ENCODE measurements around the gene WDHD1.

The WDHD1 gene, protein sequence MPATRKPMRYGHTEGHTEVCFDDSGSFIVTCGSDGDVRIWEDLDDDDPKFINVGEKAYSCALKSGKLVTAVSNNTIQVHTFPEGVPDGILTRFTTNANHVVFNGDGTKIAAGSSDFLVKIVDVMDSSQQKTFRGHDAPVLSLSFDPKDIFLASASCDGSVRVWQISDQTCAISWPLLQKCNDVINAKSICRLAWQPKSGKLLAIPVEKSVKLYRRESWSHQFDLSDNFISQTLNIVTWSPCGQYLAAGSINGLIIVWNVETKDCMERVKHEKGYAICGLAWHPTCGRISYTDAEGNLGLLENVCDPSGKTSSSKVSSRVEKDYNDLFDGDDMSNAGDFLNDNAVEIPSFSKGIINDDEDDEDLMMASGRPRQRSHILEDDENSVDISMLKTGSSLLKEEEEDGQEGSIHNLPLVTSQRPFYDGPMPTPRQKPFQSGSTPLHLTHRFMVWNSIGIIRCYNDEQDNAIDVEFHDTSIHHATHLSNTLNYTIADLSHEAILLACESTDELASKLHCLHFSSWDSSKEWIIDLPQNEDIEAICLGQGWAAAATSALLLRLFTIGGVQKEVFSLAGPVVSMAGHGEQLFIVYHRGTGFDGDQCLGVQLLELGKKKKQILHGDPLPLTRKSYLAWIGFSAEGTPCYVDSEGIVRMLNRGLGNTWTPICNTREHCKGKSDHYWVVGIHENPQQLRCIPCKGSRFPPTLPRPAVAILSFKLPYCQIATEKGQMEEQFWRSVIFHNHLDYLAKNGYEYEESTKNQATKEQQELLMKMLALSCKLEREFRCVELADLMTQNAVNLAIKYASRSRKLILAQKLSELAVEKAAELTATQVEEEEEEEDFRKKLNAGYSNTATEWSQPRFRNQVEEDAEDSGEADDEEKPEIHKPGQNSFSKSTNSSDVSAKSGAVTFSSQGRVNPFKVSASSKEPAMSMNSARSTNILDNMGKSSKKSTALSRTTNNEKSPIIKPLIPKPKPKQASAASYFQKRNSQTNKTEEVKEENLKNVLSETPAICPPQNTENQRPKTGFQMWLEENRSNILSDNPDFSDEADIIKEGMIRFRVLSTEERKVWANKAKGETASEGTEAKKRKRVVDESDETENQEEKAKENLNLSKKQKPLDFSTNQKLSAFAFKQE

DNA sequence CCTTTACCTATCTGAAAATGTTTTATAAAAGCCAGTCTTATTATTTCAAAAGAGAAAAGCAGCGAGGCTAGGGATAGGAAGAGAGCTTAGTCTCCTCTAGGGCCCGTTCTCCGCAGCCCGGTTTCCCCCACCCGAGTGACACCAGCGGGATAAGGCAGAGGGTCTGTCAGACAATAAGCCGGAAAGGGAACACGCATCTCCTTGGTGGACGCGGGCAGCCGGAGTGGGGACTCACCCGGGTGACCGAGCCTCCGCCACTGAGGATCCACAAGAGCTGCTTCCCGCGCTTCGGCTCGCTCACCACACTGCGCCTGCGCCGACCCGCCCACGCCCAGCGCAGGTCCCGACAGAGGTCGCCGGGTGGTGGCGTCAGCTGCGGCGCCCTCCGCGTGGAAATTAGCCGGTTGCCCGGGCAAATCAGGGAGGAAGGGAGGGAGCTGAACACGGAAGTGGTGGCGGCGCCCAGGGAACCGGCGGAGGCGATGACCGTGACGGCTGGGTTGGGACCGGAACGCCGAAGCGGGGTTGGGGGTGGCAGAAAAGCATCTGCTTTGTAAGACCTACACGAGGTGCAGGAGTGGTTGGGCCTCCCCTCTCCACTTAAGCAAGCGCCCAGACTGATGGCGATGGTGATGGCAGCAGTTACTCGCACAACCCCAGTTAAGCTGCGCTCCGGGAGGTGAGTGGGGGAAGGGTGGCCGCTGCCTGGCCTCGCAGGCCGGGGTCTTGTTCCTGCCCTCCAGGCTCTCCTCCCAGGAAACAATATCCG, at the start of gene WDHD1, which contains the start of gene SOCS4:
Gene WDHD1 (minus strand): TSS at position 307 of the 769 bp plus-strand sequence. CDS start 312 bp downstream, outside the sequence.
Gene SOCS4 (plus strand): TSS at position 444 of the 769 bp plus-strand sequence. CDS start 15,806 bp downstream, outside the sequence.
- TF ChIP-seq ZFX (IDR thresholded peaks at IDR 0.05; ENCODE audit: borderline replicate concordance) (no peak), CTCF (IDR thresholded peaks at IDR 0.05) (peak; percentile 15; the same call in 1 of the 2 replicates)
- peak within 1 kb of the TSS; percentile 79 for H3K27ac ChIP-seq

- no peak overlapping the region for H3K27ac ChIP-seq
- TF ChIP-seq CTCF (IDR thresholded peaks at IDR 0.05) (no peak), ZFX (IDR thresholded peaks at IDR 0.05; ENCODE audit: borderline replicate concordance) (no peak)
These were observed 48.8 kb upstream of the WDHD1 start for GRCh38 chr14:55075628-55076175.

DNA sequence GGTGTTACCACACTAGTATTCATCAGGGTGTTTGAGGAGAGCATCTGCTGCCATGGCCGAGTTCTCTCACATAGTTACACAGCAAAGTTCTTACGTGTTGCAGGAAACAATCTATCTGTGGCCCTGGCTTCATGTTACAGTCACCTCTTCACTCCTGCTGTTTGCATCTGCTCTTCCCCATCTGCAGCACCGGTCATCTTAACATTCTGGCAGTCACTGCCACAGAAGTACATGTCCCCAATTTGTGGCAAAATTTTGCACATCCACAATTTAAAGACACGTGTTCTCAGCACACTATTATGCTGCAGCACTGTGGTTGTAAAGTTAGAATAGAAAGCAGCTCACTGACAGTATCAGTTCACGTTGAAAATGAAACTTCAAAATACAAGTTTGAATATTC, 47.8 kb upstream of the WDHD1 start:
- no peak for TF ChIP-seq ZFX (IDR thresholded peaks at IDR 0.05; ENCODE audit: borderline replicate concordance)
- TF ChIP-seq CTCF (IDR thresholded peaks at IDR 0.05) = no peak
- no peak overlapping the region for H3K27ac ChIP-seq

- no peak overlapping the region for H3K27ac ChIP-seq
These were observed 47.0 kb upstream of the WDHD1 start for GRCh38 chr14:55073856-55074255.

DNA sequence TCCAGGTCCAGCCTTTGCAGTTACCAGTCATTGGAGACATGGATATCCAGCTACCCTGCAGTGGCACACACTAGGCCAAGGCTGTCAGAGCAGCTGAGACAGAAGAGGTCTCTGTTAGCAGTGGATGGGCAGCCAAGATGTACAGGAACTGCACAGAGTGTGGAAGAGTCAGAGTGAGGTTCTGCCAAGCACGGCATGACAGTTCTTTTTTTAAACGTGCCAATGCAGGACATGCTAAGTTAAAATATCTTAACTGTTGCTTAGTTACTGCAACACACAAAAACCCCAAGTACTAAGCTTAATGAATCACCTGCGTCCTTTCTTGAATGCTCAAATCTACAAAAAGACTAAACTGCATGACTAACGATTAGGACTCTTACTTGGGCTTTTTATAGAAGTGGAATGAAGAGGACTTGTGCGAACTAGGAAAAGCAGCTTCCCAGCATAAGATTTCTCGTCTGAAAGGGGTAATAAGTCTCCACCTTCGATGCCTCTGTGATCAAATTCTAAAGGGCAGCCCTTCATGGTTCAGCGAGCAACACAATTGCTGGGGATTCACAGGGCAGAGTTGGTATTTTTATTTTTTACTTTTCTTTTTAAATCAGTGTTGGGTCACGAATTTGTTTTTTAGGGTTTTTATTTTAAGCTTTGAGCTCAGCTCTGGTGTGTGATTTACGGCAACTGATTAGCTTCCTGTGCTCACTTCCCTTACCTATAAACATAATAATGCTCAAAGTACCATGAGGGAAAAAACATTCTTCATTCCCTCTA, 45.2 kb upstream of the WDHD1 start:
- no peak for TF ChIP-seq ZFX (IDR thresholded peaks at IDR 0.05; ENCODE audit: borderline replicate concordance)
- TF ChIP-seq CTCF (IDR thresholded peaks at IDR 0.05) = no peak
- no peak overlapping the region for H3K27ac ChIP-seq

More at GRCh38 chr14:55073856-55074255, 47.0 kb upstream of the WDHD1 start:
- no peak for TF ChIP-seq CTCF (IDR thresholded peaks at IDR 0.05)
- no peak for TF ChIP-seq ZFX (IDR thresholded peaks at IDR 0.05; ENCODE audit: borderline replicate concordance)
